HEK293 (cell line): ENCODE data around the gene AURKB.

Experiments
- CTCF ChIA-PET: fragments of 350-600 bp; formaldehyde crosslinking; extraction: SDS; loops from one replicate; lab custom pipeline; 2021; ENCODE audit warnings: antibody characterized with exemption; lab: Yijun Ruan, JAX
- POLR2A ChIA-PET: fragments of 300-600 bp; formaldehyde crosslinking; extraction: SDS; loops from one replicate; lab custom pipeline; 2020; ENCODE audit warnings: antibody characterized with exemption, inconsistent platforms; lab: Yijun Ruan, JAX
- H3K27ac ChIP-seq: fragments of 200-500 bp; sonication (Bioruptor generic); 2 replicates; pipeline ENCODE4 v1.5.1; 2014; ENCODE audit warnings: low read depth, low read length, control low read depth, inconsistent platforms; ENCODE audit errors: extremely low read depth
- H3K36me3 ChIP-seq, 2 experiments: fragments of 200-500 bp in 1 of 2; sonication (Bioruptor generic) in 1 of 2; 1 replicate in 1 of 2; 2 replicates in 1 of 2; pipeline ENCODE4 v1.5.1; 2014 to 2017; ENCODE audit warnings: inconsistent platforms in 2 of 2, low read length in 2 of 2; ENCODE audit not compliant: control insufficient read depth in 2 of 2, insufficient read depth in 1 of 2
- H3K4me1 ChIP-seq: fragments of 200-500 bp; sonication (Bioruptor generic); 2 replicates; pipeline ENCODE4 v1.5.1; 2014; ENCODE audit warnings: mild to moderate bottlenecking, low read length, inconsistent platforms; ENCODE audit not compliant: control insufficient read depth, insufficient read depth
- H3K4me3 ChIP-seq: 2 replicates; pipeline ENCODE4 v1.5.1; 2011; ENCODE audit warnings: low read depth, mild to moderate bottlenecking, control low read depth, low read length, moderate library complexity
- H3K9me3 ChIP-seq: fragments of 200-500 bp; sonication (Bioruptor generic); 2 replicates; pipeline ENCODE4 v1.5.1; 2014; ENCODE audit warnings: low read depth, low read length, inconsistent platforms; ENCODE audit not compliant: control insufficient read depth, insufficient read depth
- BCL11B ChIP-seq: fragments of 450-650 bp; formaldehyde crosslinking; IDR thresholded peaks from 2 replicates; pipeline ENCODE4 v1.5.1; 2016; ENCODE audit warnings: low read depth, missing biosample characterization, missing genetic modification characterization
- CTCF ChIP-seq: fragments of 450-650 bp; formaldehyde crosslinking; IDR thresholded peaks from 2 replicates; pipeline ENCODE4 v1.5.1; 2016; ENCODE audit warnings: missing biosample characterization, missing genetic modification characterization
- EGR2 ChIP-seq: fragments of 450-650 bp; formaldehyde crosslinking; IDR thresholded peaks from 2 replicates; pipeline ENCODE4 v1.5.1; 2016; ENCODE audit warnings: low read depth, missing biosample characterization, missing genetic modification characterization
- GLIS1 ChIP-seq: fragments of 450-650 bp; formaldehyde crosslinking; IDR thresholded peaks from 2 replicates; pipeline ENCODE4 v1.5.1; 2016; ENCODE audit warnings: missing biosample characterization, missing genetic modification characterization
- MEIS1 ChIP-seq: sonication (generic); formaldehyde crosslinking; IDR thresholded peaks from 2 replicates; pipeline ENCODE4 v1.8.1; 2022; ENCODE audit warnings: missing genetic modification reagents, mild to moderate bottlenecking, borderline replicate concordance
- MYNN ChIP-seq: fragments of 450-650 bp; formaldehyde crosslinking; IDR thresholded peaks from 2 replicates; pipeline ENCODE4 v1.5.1; 2016; ENCODE audit warnings: missing biosample characterization, missing genetic modification characterization, borderline replicate concordance
- PATZ1 ChIP-seq: fragments of 450-650 bp; formaldehyde crosslinking; IDR thresholded peaks from 2 replicates; pipeline ENCODE4 v1.5.1; 2016; ENCODE audit warnings: missing biosample characterization, missing genetic modification characterization
- PRDM4 ChIP-seq: fragments of 450-650 bp; formaldehyde crosslinking; IDR thresholded peaks from 2 replicates; pipeline ENCODE4 v1.5.1; 2017; ENCODE audit warnings: missing biosample characterization, missing genetic modification characterization
- SCRT1 ChIP-seq: fragments of 450-650 bp; formaldehyde crosslinking; IDR thresholded peaks from 2 replicates; pipeline ENCODE4 v1.5.1; 2016; ENCODE audit warnings: missing biosample characterization, missing genetic modification characterization, borderline replicate concordance
- ZFHX2 ChIP-seq: fragments of 450-650 bp; formaldehyde crosslinking; conservative IDR thresholded peaks from 2 replicates; pipeline ENCODE4 v1.5.1; 2016; ENCODE audit warnings: missing biosample characterization, missing genetic modification characterization
- ZNF121 ChIP-seq: fragments of 450-650 bp; formaldehyde crosslinking; IDR thresholded peaks from 2 replicates; pipeline ENCODE4 v1.5.1; 2016; ENCODE audit warnings: missing biosample characterization, missing genetic modification characterization
- ZNF202 ChIP-seq: fragments of 450-650 bp; formaldehyde crosslinking; IDR thresholded peaks from 2 replicates; pipeline ENCODE4 v1.5.1; 2016; ENCODE audit warnings: missing biosample characterization, missing genetic modification characterization, borderline replicate concordance
- ZNF311 ChIP-seq: fragments of 450-650 bp; formaldehyde crosslinking; IDR thresholded peaks from 2 replicates; pipeline ENCODE4 v1.5.1; 2017; ENCODE audit warnings: missing biosample characterization, missing genetic modification characterization, borderline replicate concordance
- ZNF514 ChIP-seq: fragments of 450-650 bp; formaldehyde crosslinking; IDR thresholded peaks from 2 replicates; pipeline ENCODE4 v1.5.1; 2016; ENCODE audit warnings: missing biosample characterization, missing genetic modification characterization
- ZNF530 ChIP-seq: fragments of 450-650 bp; formaldehyde crosslinking; IDR thresholded peaks from 2 replicates; pipeline ENCODE4 v1.5.1; 2016; ENCODE audit warnings: low read depth, missing biosample characterization, missing genetic modification characterization
- ZNF555 ChIP-seq: fragments of 450-650 bp; formaldehyde crosslinking; conservative IDR thresholded peaks from 2 replicates; pipeline ENCODE4 v1.5.1; 2017; ENCODE audit warnings: missing biosample characterization, mild to moderate bottlenecking, missing genetic modification characterization, inconsistent platforms
- ZNF621 ChIP-seq: fragments of 450-650 bp; formaldehyde crosslinking; IDR thresholded peaks from 2 replicates; pipeline ENCODE4 v1.5.1; 2017; ENCODE audit warnings: missing biosample characterization, missing genetic modification characterization
- ZNF792 ChIP-seq: fragments of 450-650 bp; formaldehyde crosslinking; IDR thresholded peaks from 2 replicates; pipeline ENCODE4 v1.5.1; 2016; ENCODE audit warnings: missing biosample characterization, missing genetic modification characterization
- ZNF843 ChIP-seq: fragments of 450-650 bp; formaldehyde crosslinking; IDR thresholded peaks from 2 replicates; pipeline ENCODE4 v1.5.1; 2016; ENCODE audit warnings: missing biosample characterization, missing genetic modification characterization
- ZSCAN18 ChIP-seq: fragments of 450-650 bp; formaldehyde crosslinking; IDR thresholded peaks from 2 replicates; pipeline ENCODE4 v1.5.1; 2016; ENCODE audit warnings: missing biosample characterization, missing genetic modification characterization
- TF ChIP-seq, protein P1 (sequence below): fragments of 450-650 bp; formaldehyde crosslinking; IDR thresholded peaks from 2 replicates; pipeline ENCODE4 v1.5.0; 2017; ENCODE audit warnings: missing biosample characterization, missing genetic modification characterization, borderline replicate concordance

AURKB gene

GRCh38 chr17:8159032-8159400, 51.4 kb downstream of the AURKB start:
- no peak overlapping the region for H3K4me3 ChIP-seq
- TF ChIP-seq SCRT1 (tag by site-specific recombination) = no peak
- 0 out of 2 replicates have a peak, but pooled peaks have one; percentile 40 for TF ChIP-seq BCL11B (tag by site-specific recombination)
- ChIA-PET POLR2A (interaction anchor here (0.5 to 4.6 kb wide), 5 partner anchors 14 to 80 kb away, joined by 4 to 31 read pairs (median 11); partner anchors contain the start of genes AURKB and BORCS6), CTCF (interaction anchor here (1.0 to 7.3 kb wide), 19 partner anchors 8 to 141 kb away, joined by 3 to 91 read pairs (median 5); partner anchors contain the start of genes ALOXE3, BORCS6, HES7 and TMEM107)
- no peaks in the 10 kb centered on the region for H3K9me3 ChIP-seq
- H3K36me3 ChIP-seq = peaks cover 15 to 34% of the 10 kb centered on the region in 2 experiments; a peak in 2 of 3 replicates
- H3K27ac ChIP-seq = no peak overlapping the region
- H3K4me1 ChIP-seq = peaks cover 30% of the 10 kb centered on the region

- Histone ChIP-seq H3K4me3 (no peak overlapping the region; the same call in 1 of the 2 replicates), H3K4me1 (peaks cover 30% of the 10 kb centered on the region), H3K9me3 (no peaks in the 10 kb centered on the region), H3K36me3 (peaks cover 15 to 34% of the 10 kb centered on the region in 2 experiments; a peak in 2 of 3 replicates), H3K27ac (no peak overlapping the region)
- CTCF ChIA-PET = interaction anchor here (0.6 to 7.3 kb wide), 25 partner anchors 9 to 142 kb away, joined by 3 to 91 read pairs (median 4); partner anchors contain the start of genes ALOXE3, BORCS6, HES7 and TMEM107
- POLR2A ChIA-PET = interaction anchor here (0.5 to 4.6 kb wide), 7 partner anchors 15 to 89 kb away, joined by 3 to 31 read pairs (median 11); partner anchors contain the start of genes ALOXE3, AURKB, BORCS6 and CTC1
- TF ChIP-seq, protein P1, sequence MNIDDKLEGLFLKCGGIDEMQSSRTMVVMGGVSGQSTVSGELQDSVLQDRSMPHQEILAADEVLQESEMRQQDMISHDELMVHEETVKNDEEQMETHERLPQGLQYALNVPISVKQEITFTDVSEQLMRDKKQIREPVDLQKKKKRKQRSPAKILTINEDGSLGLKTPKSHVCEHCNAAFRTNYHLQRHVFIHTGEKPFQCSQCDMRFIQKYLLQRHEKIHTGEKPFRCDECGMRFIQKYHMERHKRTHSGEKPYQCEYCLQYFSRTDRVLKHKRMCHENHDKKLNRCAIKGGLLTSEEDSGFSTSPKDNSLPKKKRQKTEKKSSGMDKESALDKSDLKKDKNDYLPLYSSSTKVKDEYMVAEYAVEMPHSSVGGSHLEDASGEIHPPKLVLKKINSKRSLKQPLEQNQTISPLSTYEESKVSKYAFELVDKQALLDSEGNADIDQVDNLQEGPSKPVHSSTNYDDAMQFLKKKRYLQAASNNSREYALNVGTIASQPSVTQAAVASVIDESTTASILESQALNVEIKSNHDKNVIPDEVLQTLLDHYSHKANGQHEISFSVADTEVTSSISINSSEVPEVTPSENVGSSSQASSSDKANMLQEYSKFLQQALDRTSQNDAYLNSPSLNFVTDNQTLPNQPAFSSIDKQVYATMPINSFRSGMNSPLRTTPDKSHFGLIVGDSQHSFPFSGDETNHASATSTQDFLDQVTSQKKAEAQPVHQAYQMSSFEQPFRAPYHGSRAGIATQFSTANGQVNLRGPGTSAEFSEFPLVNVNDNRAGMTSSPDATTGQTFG = no peak
- TF ChIP-seq MYNN (tag by site-specific recombination) = no peak
- no peak for TF ChIP-seq MEIS1 (CRISPR knock-in tag)
- no peak for TF ChIP-seq ZNF792
- no peak for TF ChIP-seq ZNF121
- no peak for TF ChIP-seq ZNF843 (tag by site-specific recombination)
- 0 out of 2 replicates have a peak, but pooled peaks have one; percentile 3 for TF ChIP-seq GLIS1 (tag by site-specific recombination)
- no peak for TF ChIP-seq EGR2 (tag by site-specific recombination)
- no peak for TF ChIP-seq ZSCAN18
- TF ChIP-seq ZNF311 (tag by site-specific recombination) = no peak
- TF ChIP-seq ZFHX2 (tag by site-specific recombination) = 0 out of 2 replicates have a peak, but pooled peaks have one; percentile 11
- TF ChIP-seq ZNF514 (tag by site-specific recombination) = no peak
- peak; percentile 57; the same call in 1 of the 2 replicates for TF ChIP-seq CTCF (tag by site-specific recombination)
- TF ChIP-seq PATZ1 (tag by site-specific recombination) = no peak
- no peak for TF ChIP-seq ZNF621
- TF ChIP-seq ZNF202 (tag by site-specific recombination) = no peak
- no peak for TF ChIP-seq ZNF530 (tag by site-specific recombination)
- no peak for TF ChIP-seq ZNF555 (tag by site-specific recombination)
- TF ChIP-seq PRDM4 (tag by site-specific recombination) = no peak
Observed at GRCh38 chr17:8158267-8159031, 51.9 kb downstream of the AURKB start.
